Measurements from ENCODE around the gene FNDC1.

GRCh38 chr6:159128978-159129377 lies 40.2 kb upstream of the FNDC1 start:
- TF ChIP-seq POLR2AphosphoS5 (IDR thresholded peaks at IDR 0.05; ENCODE audit: low read depth, low read length) (no peak), TAF1 (IDR thresholded peaks at IDR 0.05; ENCODE audit: borderline replicate concordance, insufficient read depth, low read length) (no peak), REST (IDR thresholded peaks at IDR 0.05; ENCODE audit: insufficient read depth in 1 of 2, low read depth in 2 of 2, low read length in 2 of 2) (no peak)

Data from PFSK-1 (cell line).